CD4-positive, alpha-beta memory T cell (primary cell): Measurements from ENCODE around the gene DGUOK. TPM values are rescaled to one million over a fixed set of nuclear protein-coding genes. Genes with fewer than 3 reads are reported as not detected.
A peak's percentile ranks its signal among the peaks of the same experiment; 100 is the strongest.

Source experiments
- CTCF ChIA-PET: fragments of 350-600 bp; sonication (Branson Sonifier 250); formaldehyde crosslinking; loops from one replicate; lab custom pipeline; 2021; ENCODE audit warnings: inconsistent platforms; ENCODE audit not compliant: partially characterized antibody; lab: Charles Lee
- POLR2A ChIA-PET: fragments of 350-600 bp; sonication (Branson Sonifier 250); formaldehyde crosslinking; loops from one replicate; lab custom pipeline; 2021; ENCODE audit not compliant: partially characterized antibody; lab: Charles Lee
- DNase-seq, 5 donors: peaks; one replicate each; pipeline versions ENCODE4 v3.0.0 to v3.0.0-alpha.2; 2020 to 2022; ENCODE audit warnings: mixed read lengths in 1 of 5
- H3K27ac ChIP-seq: one replicate; pipeline ENCODE4 v1.7.0; 2013; ENCODE audit warnings: low read depth, low read length
- H3K27me3 ChIP-seq: 2 replicates; pipeline ENCODE4 v1.7.0; 2013; ENCODE audit warnings: mild to moderate bottlenecking, low read length, moderate library complexity; ENCODE audit not compliant: insufficient read depth
- H3K36me3 ChIP-seq: 2 replicates; pipeline ENCODE4 v1.7.0; 2013; ENCODE audit warnings: mild to moderate bottlenecking, low read length, moderate library complexity; ENCODE audit not compliant: insufficient read depth
- H3K4me1 ChIP-seq: 2 replicates; pipeline ENCODE4 v1.7.0; 2013; ENCODE audit warnings: mild to moderate bottlenecking, low read length, moderate library complexity; ENCODE audit not compliant: insufficient read depth
- H3K4me3 ChIP-seq, 2 donors: one replicate each; pipeline ENCODE4 v1.7.0; 2013; ENCODE audit warnings: low read length in 2 of 2, mild to moderate bottlenecking in 1 of 2
- H3K9me3 ChIP-seq, 2 donors: one replicate each; pipeline ENCODE4 v1.7.0; 2013; ENCODE audit warnings: low read length in 2 of 2, control low read depth in 1 of 2; ENCODE audit not compliant: control insufficient read depth in 1 of 2
- H3K27ac Mint-ChIP-seq, 7 donors: one replicate each; pipeline ENCODE4 v1.8.0; 2020 to 2021; ENCODE audit warnings: mixed read lengths in 7 of 7, mild to moderate bottlenecking in 6 of 7, inconsistent platforms in 3 of 7, moderate library complexity in 3 of 7
- H3K27me3 Mint-ChIP-seq, 2 donors: one replicate each; pipeline ENCODE4 v1.8.0; 2020 to 2021; ENCODE audit warnings: mixed read lengths in 2 of 2
- H3K36me3 Mint-ChIP-seq, 2 donors: one replicate each; pipeline ENCODE4 v1.8.0; 2020 to 2021; ENCODE audit warnings: mixed read lengths in 2 of 2, inconsistent platforms in 1 of 2, mild to moderate bottlenecking in 1 of 2
- H3K4me1 Mint-ChIP-seq, 4 donors: one replicate each; pipeline ENCODE4 v1.8.0; 2020 to 2021; ENCODE audit warnings: mixed read lengths in 4 of 4, mild to moderate bottlenecking in 1 of 4
- H3K4me3 Mint-ChIP-seq, 8 donors: one replicate each; pipeline ENCODE4 v1.8.0; 2020 to 2021; ENCODE audit warnings: mixed read lengths in 8 of 8, mild to moderate bottlenecking in 7 of 8, moderate library complexity in 6 of 8, inconsistent platforms in 3 of 8
- H3K9me3 Mint-ChIP-seq, 8 donors: one replicate each; pipeline ENCODE4 v1.8.0; 2020 to 2021; ENCODE audit warnings: mixed read lengths in 8 of 8, mild to moderate bottlenecking in 5 of 8, inconsistent platforms in 3 of 8, moderate library complexity in 1 of 8
- intact Hi-C: fragments of 100-400 bp; cut with micrococcal nuclease; formaldehyde crosslinking; loops from one replicate; pipeline ENCODE4 v1.15.1; 2023
- polyA plus RNA-seq, 2 donors: library from polyadenylated mRNA; unstranded; fragments of 300-500 nt; fragmentation: Illumina TruSeq; gene quantifications; one replicate each; pipeline ENCODE4 v1.2.3, GENCODE V29; 2021
- total RNA-seq, 2 experiments: library from RNA; stranded (reverse); gene quantifications; one replicate each; pipeline ENCODE4 v1.2.3, GENCODE V29; 2021

DGUOK gene
- total and polyA plus RNA-seq, 4 experiments from 2014 or later = 52.2 to 199 (median 120) TPM

DNA sequence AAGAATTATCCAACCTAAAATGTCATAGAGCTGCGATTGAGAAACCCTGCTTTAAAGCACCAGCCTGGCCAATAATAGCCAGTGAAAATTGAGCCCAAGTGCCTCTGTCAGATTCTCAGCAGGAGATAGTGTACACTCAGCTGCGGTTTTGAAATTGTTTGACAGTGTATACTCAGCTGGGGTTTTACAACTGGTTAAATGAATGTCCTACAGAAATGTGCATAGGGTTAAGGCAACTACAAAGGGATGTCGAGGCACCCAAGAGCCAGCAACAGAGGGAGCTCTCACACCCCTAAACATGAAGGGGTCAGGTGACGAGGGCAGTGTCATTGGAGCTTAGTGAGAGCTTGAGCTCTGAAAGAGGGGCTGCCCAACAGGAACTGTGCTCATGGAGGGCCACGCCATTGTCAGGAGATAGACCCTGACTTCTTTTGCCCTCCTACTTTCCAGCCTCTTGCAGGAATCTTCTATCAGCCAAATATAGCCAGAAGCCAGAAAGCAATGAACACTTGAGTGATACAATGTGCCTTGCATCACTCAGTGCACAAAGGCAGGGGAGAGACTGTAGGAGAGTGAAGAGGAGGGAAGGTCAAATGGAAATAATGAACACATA, 18.7 kb upstream of the DGUOK start:
- H3K27ac ChIP-seq = no peak overlapping the region
- no peaks in the 10 kb centered on the region for H3K27me3 Mint-ChIP-seq
- no peaks in the 10 kb centered on the region for H3K36me3 Mint-ChIP-seq
- H3K9me3 ChIP-seq = no peaks in the 10 kb centered on the region
- no peak overlapping the region for H3K4me3 Mint-ChIP-seq
- no peaks in the 10 kb centered on the region for H3K36me3 ChIP-seq
- H3K4me1 ChIP-seq = no peaks in the 10 kb centered on the region
- DNase-seq = peak in 4 of 5 donors; percentile 52 to 54 (median 53)
- ChIA-PET CTCF (interaction anchor here (0.9 to 5.4 kb wide), 19 partner anchors 8 to 262 kb away, joined by 3 to 71 read pairs (median 5); partner anchors contain the start of gene BOLA3), POLR2A (interaction anchor here (0.9 to 2.4 kb wide), 2 partner anchors 80 to 271 kb away, joined by 3 to 13 read pairs; partner anchors contain the start of gene MOB1A)
- peaks cover 0 to 2% (median 0%) of the 10 kb centered on the region in 4 donors for H3K4me1 Mint-ChIP-seq
- no peaks in the 10 kb centered on the region for H3K27me3 ChIP-seq
- peak overlapping the region in 2 of 7 donors; percentile 62 to 72 for H3K27ac Mint-ChIP-seq
- H3K9me3 Mint-ChIP-seq = peaks cover 0 to 2% (median 0%) of the 10 kb centered on the region in 8 donors
- intact Hi-C loops = loop anchor here (1.0 kb wide), 3 partner anchors 79 to 239 kb away; partner anchors contain the start of gene BOLA3
- no peak overlapping the region for H3K4me3 ChIP-seq

DNA sequence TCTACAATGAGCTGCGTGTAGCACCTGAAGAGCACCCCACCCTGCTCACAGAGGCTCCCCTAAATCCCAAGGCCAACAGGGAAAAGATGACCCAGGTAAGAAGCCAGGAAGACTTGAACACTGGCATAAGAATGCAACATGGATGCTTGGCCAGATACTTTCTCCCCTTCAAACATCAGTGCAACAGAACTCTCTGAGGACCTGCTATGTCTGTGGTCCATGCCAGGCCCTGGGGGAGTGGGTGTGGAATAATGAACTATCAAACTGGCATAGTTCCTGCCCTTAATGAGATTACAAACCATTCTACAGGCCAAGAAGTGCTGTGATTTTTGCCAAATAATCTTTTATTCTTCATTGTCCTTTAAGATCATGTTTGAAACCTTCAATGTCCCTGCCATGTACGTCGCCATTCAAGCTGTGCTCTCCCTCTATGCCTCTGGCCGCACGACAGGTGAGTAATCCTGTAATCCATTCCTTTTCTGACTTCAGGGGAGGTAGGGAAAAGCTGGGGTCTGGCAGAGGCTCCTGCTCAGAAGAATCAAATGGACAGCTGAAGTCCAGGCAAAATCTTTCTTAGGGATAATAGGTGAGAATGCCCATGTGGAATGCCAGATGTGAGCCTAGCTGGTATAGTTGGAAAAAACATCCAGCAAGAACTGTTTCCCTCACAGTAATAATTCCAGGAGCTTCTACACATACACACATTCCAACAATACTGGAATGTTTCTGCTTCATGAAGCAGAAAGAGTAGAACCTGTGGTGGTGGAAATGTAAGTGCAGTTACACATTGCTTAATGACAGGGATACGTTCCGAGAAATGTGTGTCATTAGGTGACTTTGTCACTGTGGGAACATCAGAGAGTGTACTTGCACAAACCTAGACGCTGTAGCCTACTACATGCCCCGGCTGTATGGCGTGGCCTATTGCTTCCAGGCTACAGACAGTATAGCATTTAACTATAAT, 17.7 kb upstream of the DGUOK start:
- Mint-ChIP-seq H3K4me1 (peaks cover 0 to 2% (median 0%) of the 10 kb centered on the region in 4 donors), H3K9me3 (peaks cover 0 to 2% (median 0%) of the 10 kb centered on the region in 8 donors), H3K27me3 (no peaks in the 10 kb centered on the region), H3K4me3 (no peak overlapping the region), H3K27ac (no peak overlapping the region), H3K36me3 (no peaks in the 10 kb centered on the region)
- DNase-seq = no peak
- H3K27ac ChIP-seq = no peak overlapping the region
- no peak overlapping the region for H3K4me3 ChIP-seq
- CTCF ChIA-PET = interaction anchor here (0.6 to 5.4 kb wide), 12 partner anchors 16 to 242 kb away, joined by 3 to 71 read pairs (median 5); partner anchors contain the start of gene BOLA3
- H3K36me3 ChIP-seq = no peaks in the 10 kb centered on the region
- H3K27me3 ChIP-seq = no peaks in the 10 kb centered on the region
- H3K4me1 ChIP-seq = no peaks in the 10 kb centered on the region
- POLR2A ChIA-PET = interaction anchor here (2.4 kb wide), 1 partner anchor 78 kb away, joined by 13 read pairs; no protein-coding TSS in a partner anchor
- no peaks in the 10 kb centered on the region for H3K9me3 ChIP-seq
- intact Hi-C loops = loop anchor here (1.0 kb wide), 3 partner anchors 78 to 238 kb away; partner anchors contain the start of gene BOLA3

DNA sequence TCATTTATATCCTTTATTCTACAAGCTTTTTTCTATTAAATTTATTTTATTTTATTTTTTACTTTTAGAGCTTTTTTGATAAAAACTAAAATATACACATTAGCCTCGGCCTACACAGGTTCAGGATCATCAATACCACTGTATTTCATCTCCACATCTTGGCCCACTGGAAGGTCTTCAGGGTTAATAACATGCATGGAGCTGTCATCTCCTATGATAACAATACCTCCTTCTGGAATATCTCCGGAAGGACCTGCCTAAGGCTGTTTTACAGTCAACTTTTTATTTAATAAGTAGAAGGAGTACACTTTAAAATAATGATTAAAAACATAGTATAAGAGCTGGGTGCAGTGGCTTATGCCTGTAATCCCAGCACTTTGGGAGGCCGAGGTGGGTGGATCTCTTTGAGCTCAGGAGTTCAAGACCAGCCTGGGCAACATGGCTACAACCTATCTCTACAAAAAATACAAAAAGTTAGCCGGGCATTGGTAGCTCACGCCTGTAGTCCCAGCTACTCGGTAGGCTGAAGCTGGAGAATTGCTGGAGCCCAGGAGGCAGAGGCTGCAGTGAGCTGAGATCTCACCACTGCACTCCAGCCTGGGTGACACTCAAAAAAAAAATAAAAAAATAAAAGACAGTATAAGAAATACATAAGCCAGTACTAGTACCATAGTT, 15.7 kb upstream of the DGUOK start:
- Mint-ChIP-seq H3K9me3 (peaks cover 0 to 2% (median 0%) of the 10 kb centered on the region in 8 donors), H3K27ac (no peak overlapping the region), H3K4me1 (peaks cover 0 to 2% (median 0%) of the 10 kb centered on the region in 4 donors), H3K36me3 (no peaks in the 10 kb centered on the region), H3K27me3 (no peaks in the 10 kb centered on the region), H3K4me3 (no peak overlapping the region)
- Histone ChIP-seq H3K9me3 (no peaks in the 10 kb centered on the region), H3K27me3 (no peaks in the 10 kb centered on the region), H3K4me3 (no peak overlapping the region), H3K4me1 (no peaks in the 10 kb centered on the region), H3K27ac (no peak overlapping the region), H3K36me3 (no peaks in the 10 kb centered on the region)
- DNase-seq = no peak
- intact Hi-C loops = no loop called here
- CTCF ChIA-PET = interaction anchor here (1.0 to 5.4 kb wide), 5 partner anchors 10 to 86 kb away, joined by 3 to 71 read pairs (median 4); no protein-coding TSS in a partner anchor
- POLR2A ChIA-PET = no interaction called here

DNA sequence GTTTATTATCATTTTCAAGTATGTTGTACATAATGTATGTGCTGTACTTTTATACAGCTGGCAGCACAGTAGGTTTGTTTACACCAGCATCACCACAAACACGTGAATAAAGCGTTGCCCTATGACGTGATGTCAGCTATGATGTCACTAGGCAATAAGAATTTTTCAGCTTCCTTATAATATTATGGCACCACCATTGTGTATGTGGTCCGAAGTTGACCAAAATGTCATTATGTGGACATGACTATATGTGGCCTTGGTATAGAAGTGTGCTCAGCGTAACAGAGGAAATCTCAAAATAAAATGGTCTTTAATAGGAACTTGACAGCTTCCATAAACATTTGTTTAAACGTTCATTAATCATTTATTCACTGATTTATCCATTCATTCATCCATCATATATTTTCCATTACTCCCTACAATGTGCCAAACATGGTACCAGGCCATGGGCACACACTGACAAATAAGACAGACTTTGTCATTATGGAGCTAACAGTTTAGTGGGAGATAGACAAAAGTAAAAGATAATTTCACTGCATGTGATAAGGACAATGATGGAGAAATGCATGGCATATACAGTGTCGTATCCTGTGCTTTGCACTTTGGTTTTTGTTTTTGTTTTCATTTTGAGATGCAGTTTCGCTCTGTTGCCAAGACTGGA, 15.0 kb upstream of the DGUOK start:
- POLR2A ChIA-PET = no interaction called here

DNA sequence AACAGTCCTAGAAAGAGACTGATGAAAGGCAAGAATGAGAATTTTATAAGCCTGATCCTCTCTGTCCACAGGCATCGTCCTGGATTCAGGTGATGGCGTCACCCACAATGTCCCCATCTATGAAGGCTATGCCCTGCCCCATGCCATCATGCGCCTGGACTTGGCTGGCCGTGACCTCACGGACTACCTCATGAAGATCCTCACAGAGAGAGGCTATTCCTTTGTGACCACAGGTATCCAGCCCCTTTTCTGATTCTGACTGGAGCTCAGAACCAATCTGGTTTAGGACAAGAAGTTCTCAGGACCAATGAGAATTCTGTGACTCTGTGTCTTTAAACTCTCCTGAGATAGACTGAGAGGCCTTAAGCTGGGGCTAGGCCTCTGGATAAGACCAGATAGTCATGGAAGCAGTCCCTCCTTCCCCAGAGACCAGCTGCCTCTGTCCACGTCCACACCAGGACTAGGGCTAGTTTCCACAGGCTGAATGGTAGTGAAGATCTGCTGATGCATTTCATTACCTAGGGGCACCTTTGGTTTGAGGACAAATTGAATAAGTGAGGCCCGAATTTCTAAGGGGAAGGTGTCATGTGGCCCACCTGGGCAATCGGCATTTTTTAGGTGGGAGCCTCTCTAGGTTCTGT, 13.1 kb upstream of the DGUOK start:
- intact Hi-C loops = no loop called here
- Histone ChIP-seq H3K27me3 (no peaks in the 10 kb centered on the region), H3K36me3 (no peaks in the 10 kb centered on the region), H3K9me3 (no peaks in the 10 kb centered on the region), H3K4me3 (no peak overlapping the region), H3K4me1 (no peaks in the 10 kb centered on the region), H3K27ac (no peak overlapping the region)
- no peak for DNase-seq
- Mint-ChIP-seq H3K27me3 (no peaks in the 10 kb centered on the region), H3K27ac (no peak overlapping the region), H3K36me3 (no peaks in the 10 kb centered on the region), H3K9me3 (no peaks in the 10 kb centered on the region), H3K4me1 (no peaks in the 10 kb centered on the region), H3K4me3 (no peak overlapping the region)
- CTCF ChIA-PET = no interaction called here
- POLR2A ChIA-PET = interaction anchor here (0.5 kb wide), 1 partner anchor 57 kb away, joined by 3 read pairs; no protein-coding TSS in a partner anchor

More for the DNA sequence above, 15.0 kb upstream of the DGUOK start:
- H3K4me1 ChIP-seq = no peaks in the 10 kb centered on the region
- Mint-ChIP-seq H3K27ac (no peak overlapping the region), H3K36me3 (no peaks in the 10 kb centered on the region), H3K4me3 (no peak overlapping the region), H3K9me3 (peaks cover 0 to 2% (median 0%) of the 10 kb centered on the region in 8 donors), H3K27me3 (no peaks in the 10 kb centered on the region), H3K4me1 (peaks cover 0 to 2% (median 0%) of the 10 kb centered on the region in 4 donors)
- H3K36me3 ChIP-seq = no peaks in the 10 kb centered on the region
- H3K27me3 ChIP-seq = no peaks in the 10 kb centered on the region
- H3K9me3 ChIP-seq = no peaks in the 10 kb centered on the region
- intact Hi-C loops = no loop called here
- H3K4me3 ChIP-seq = no peak overlapping the region
- CTCF ChIA-PET = interaction anchor here (1.2 to 5.4 kb wide), 2 partner anchors 9 to 76 kb away, joined by 3 to 71 read pairs; no protein-coding TSS in a partner anchor
- DNase-seq = no peak
- no peak overlapping the region for H3K27ac ChIP-seq

DNA sequence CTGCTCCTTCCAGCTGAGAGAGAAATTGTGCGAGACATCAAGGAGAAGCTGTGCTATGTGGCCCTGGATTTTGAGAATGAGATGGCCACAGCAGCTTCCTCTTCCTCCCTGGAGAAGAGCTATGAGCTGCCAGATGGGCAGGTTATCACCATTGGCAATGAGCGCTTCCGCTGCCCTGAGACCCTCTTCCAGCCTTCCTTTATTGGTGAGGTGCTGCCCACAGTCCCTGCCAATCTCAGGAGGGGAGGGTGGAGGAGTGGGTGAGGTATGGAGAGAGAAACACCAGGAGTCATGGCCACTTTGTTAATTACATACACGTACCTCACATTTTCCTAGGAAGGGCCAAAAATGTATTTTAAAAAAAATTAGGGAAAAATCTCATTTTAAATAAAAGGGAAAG, 12.0 kb upstream of the DGUOK start:
- POLR2A ChIA-PET = no interaction called here

More for the DNA sequence above, 12.0 kb upstream of the DGUOK start:
- Histone ChIP-seq H3K4me1 (no peaks in the 10 kb centered on the region), H3K36me3 (no peaks in the 10 kb centered on the region), H3K4me3 (no peak overlapping the region), H3K27me3 (no peaks in the 10 kb centered on the region), H3K27ac (no peak overlapping the region), H3K9me3 (no peaks in the 10 kb centered on the region)
- intact Hi-C loops = no loop called here
- no peaks in the 10 kb centered on the region for H3K4me1 Mint-ChIP-seq
- DNase-seq = no peak
- no peak overlapping the region for H3K4me3 Mint-ChIP-seq
- no peaks in the 10 kb centered on the region for H3K9me3 Mint-ChIP-seq
- H3K27me3 Mint-ChIP-seq = no peaks in the 10 kb centered on the region
- CTCF ChIA-PET = interaction anchor here (0.6 kb wide), 1 partner anchor 643 kb away, joined by 3 read pairs; no protein-coding TSS in a partner anchor
- H3K36me3 Mint-ChIP-seq = no peaks in the 10 kb centered on the region
- no peak overlapping the region for H3K27ac Mint-ChIP-seq
